ENCODE results near the gene CARF.
"Not testable (repeated sequence)": the region's sequence is repeated elsewhere in the genome, so short reads cannot be mapped to it uniquely, and the experiment has no call there.

CARF gene

DNA sequence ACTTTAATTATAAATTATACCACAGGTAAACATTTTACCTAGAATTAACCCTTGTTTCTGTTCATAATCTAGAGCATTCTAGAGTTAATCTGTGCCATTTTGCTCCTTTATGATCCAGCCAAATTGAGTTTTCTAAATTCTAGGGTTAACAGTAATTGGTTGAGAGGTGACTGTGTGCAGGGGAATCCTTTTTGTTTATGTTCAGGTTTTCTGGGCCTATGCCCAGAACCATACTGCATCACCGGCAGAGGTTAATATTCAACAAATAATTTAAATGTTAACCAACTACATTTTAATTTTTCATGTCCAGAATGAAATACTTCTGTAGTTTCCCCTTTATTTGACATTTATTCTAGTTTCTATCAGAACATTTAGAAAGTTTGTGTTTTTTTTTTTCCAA is 32.3 kb downstream of the CARF start:
- Histone ChIP-seq H3K36me3 (ENCODE audit: insufficient read depth, low read length) (no peaks in the 10 kb centered on the region), H3K27ac (ENCODE audit: low read depth, low read length) (no peak overlapping the region), H3K27me3 (ENCODE audit: control insufficient read depth in 1 of 2, insufficient read depth in 2 of 2, low read length in 2 of 2) (no peaks in the 10 kb centered on the region), H3K9me3 (ENCODE audit: low read length) (no peaks in the 10 kb centered on the region), H3K9ac (ENCODE audit: low read length) (no peak overlapping the region), H3K4me3 (ENCODE audit: low read depth in 1 of 2, low read length in 2 of 2) (no peak overlapping the region), H3K4me1 (ENCODE audit: insufficient read depth, low read length) (no peaks in the 10 kb centered on the region)

DNA sequence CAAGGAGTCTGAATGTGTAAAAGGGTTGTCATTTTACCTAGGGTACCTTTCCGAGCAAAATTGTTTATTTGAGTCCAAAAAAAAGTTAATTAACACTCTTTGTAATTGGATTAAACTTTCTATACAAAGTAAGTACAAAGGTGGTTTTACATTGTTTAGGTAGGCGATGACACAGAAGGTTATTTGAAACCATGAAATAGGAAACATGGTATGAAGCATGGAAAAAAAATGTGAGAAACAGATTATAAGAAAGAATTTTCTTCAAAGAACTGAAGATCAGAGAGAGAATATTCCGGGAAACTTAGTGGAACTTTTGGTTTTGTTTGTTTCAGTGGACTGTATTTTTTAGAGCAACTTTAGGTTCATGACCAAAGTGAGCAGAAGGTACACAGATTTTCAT is 32.7 kb downstream of the CARF start:
- Histone ChIP-seq H3K9ac (ENCODE audit: low read length) (no peak overlapping the region), H3K4me3 (ENCODE audit: low read depth in 1 of 2, low read length in 2 of 2) (no peak overlapping the region), H3K4me1 (ENCODE audit: insufficient read depth, low read length) (no peaks in the 10 kb centered on the region), H3K27me3 (ENCODE audit: control insufficient read depth in 1 of 2, insufficient read depth in 2 of 2, low read length in 2 of 2) (no peaks in the 10 kb centered on the region), H3K36me3 (ENCODE audit: insufficient read depth, low read length) (no peaks in the 10 kb centered on the region), H3K9me3 (ENCODE audit: low read length) (no peaks in the 10 kb centered on the region), H3K27ac (ENCODE audit: low read depth, low read length) (no peak overlapping the region)

GRCh38 chr2:202945497-202945896 is 33.4 kb downstream of the CARF start:
- H3K9me3 ChIP-seq (ENCODE audit: low read length): no peaks in the 10 kb centered on the region
- H3K9ac ChIP-seq (ENCODE audit: low read length): no peak overlapping the region
- no peaks in the 10 kb centered on the region for H3K4me1 ChIP-seq (ENCODE audit: insufficient read depth, low read length)
- no peaks in the 10 kb centered on the region for H3K27me3 ChIP-seq (ENCODE audit: control insufficient read depth in 1 of 2, insufficient read depth in 2 of 2, low read length in 2 of 2)
- H3K27ac ChIP-seq (ENCODE audit: low read depth, low read length): no peak overlapping the region
- H3K36me3 ChIP-seq (ENCODE audit: insufficient read depth, low read length): no peaks in the 10 kb centered on the region
- H3K4me3 ChIP-seq (ENCODE audit: low read depth in 1 of 2, low read length in 2 of 2): no peak overlapping the region

DNA sequence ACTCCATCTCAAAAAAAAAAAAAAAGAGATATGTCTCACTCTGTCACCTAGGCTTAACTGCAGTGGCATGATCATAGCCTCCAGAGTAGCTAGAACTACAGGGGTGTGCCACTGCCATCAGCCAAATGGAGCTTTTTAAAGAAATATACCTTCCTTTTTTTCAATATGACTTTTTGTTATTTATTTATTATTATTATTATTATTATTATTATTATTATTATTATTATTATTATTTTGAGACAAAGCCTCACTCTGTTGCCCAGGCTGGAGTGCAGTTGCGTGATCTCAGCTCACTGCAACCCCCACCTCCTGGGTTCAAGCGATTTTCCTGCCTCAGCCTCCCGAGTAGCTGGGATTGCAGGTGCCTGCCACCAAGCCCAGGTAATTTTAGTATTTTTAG is 37.3 kb downstream of the CARF start:
- H3K27me3 ChIP-seq (ENCODE audit: control insufficient read depth in 1 of 2, insufficient read depth in 2 of 2, low read length in 2 of 2); H3K4me3 ChIP-seq (ENCODE audit: low read depth in 1 of 2, low read length in 2 of 2); H3K9ac ChIP-seq (ENCODE audit: low read length); H3K9me3 ChIP-seq (ENCODE audit: low read length); H3K4me1 ChIP-seq (ENCODE audit: insufficient read depth, low read length); H3K36me3 ChIP-seq (ENCODE audit: insufficient read depth, low read length); H3K27ac ChIP-seq (ENCODE audit: low read depth, low read length): not testable (repeated sequence)

DNA sequence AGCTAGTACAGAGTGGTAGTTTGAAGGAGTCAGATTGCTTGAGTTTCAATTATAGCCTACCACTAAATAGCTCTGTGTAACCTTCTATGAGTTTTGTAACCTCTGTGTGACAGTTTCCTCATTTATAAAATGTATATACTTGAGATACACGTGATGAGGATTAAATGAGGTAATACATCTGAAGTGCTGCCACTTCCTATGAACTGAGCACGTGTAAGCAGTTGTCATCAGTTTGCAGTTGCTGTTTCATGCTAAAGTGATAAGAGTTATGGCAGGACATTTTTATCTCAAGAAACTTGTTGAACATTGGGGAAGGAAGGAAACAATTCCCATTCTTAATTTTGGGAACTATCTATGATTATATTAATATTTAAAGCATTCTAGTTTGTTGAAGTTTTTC is 38.5 kb downstream of the CARF start:
- no peaks in the 10 kb centered on the region for H3K36me3 ChIP-seq (ENCODE audit: insufficient read depth, low read length)
- H3K4me1 ChIP-seq (ENCODE audit: insufficient read depth, low read length): no peaks in the 10 kb centered on the region
- H3K9me3 ChIP-seq (ENCODE audit: low read length): no peaks in the 10 kb centered on the region
- no peaks in the 10 kb centered on the region for H3K27me3 ChIP-seq (ENCODE audit: control insufficient read depth in 1 of 2, insufficient read depth in 2 of 2, low read length in 2 of 2)
- no peak overlapping the region for H3K9ac ChIP-seq (ENCODE audit: low read length)
- H3K4me3 ChIP-seq (ENCODE audit: low read depth in 1 of 2, low read length in 2 of 2): no peak overlapping the region
- no peak overlapping the region for H3K27ac ChIP-seq (ENCODE audit: low read depth, low read length)

DNA sequence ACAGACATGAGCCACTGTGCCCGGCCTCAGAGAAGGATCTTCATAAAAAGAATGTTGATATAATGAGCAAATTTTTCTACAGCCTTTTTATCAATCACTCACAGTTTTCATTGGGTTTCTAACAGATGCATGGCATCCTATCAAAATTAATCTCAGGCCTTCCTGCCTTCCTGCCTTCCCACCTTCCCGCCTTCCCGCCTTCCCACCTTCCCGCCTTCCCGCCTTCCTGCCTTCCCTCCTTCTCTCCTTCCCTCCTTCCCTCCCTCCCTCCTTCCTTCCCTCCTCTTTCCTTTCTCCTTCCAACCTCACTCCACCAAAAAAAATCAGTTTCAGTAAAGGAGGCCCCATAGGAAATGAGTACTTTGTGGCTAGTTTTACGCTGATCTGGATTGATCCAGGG is 48.4 kb downstream of the CARF start:
- no peaks in the 10 kb centered on the region for H3K4me1 ChIP-seq (ENCODE audit: insufficient read depth, low read length)
- no peak overlapping the region for H3K9ac ChIP-seq (ENCODE audit: low read length)
- H3K9me3 ChIP-seq (ENCODE audit: low read length): no peaks in the 10 kb centered on the region
- no peak overlapping the region for H3K4me3 ChIP-seq (ENCODE audit: low read depth in 1 of 2, low read length in 2 of 2)
- no peaks in the 10 kb centered on the region for H3K27me3 ChIP-seq (ENCODE audit: control insufficient read depth in 1 of 2, insufficient read depth in 2 of 2, low read length in 2 of 2)
- peaks cover 7% of the 10 kb centered on the region for H3K36me3 ChIP-seq (ENCODE audit: insufficient read depth, low read length)
- H3K27ac ChIP-seq (ENCODE audit: low read depth, low read length): no peak overlapping the region

DNA sequence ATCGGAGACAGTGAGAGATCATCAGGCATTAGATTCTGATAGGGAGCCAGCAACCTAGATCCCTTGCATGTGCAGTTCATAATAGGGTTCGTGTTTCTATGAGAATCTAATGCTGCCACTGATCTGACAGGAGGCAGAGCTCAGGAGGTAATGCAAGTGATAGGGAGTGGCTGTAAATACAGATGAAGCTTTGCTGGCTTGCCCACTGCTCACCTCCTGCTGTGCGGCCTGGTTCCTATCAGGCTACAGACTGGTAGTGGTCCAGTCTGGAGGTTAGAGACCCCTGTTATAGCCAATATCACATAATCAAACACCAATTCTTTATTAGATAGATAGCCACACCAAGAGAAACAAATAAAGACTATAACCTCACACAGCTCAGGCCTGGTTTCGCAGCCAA is 51.6 kb downstream of the CARF start:
- H3K27ac ChIP-seq (ENCODE audit: low read depth, low read length): no peak overlapping the region
- no peaks in the 10 kb centered on the region for H3K4me1 ChIP-seq (ENCODE audit: insufficient read depth, low read length)
- H3K9me3 ChIP-seq (ENCODE audit: low read length): no peaks in the 10 kb centered on the region
- no peak overlapping the region for H3K4me3 ChIP-seq (ENCODE audit: low read depth in 1 of 2, low read length in 2 of 2)
- H3K9ac ChIP-seq (ENCODE audit: low read length): no peak overlapping the region
- no peaks in the 10 kb centered on the region for H3K27me3 ChIP-seq (ENCODE audit: control insufficient read depth in 1 of 2, insufficient read depth in 2 of 2, low read length in 2 of 2)
- peaks cover 10% of the 10 kb centered on the region for H3K36me3 ChIP-seq (ENCODE audit: insufficient read depth, low read length)

GRCh38 chr2:202965810-202966460 is 53.9 kb downstream of the CARF start:
- no peaks in the 10 kb centered on the region for H3K4me1 ChIP-seq (ENCODE audit: insufficient read depth, low read length)

GRCh38 chr2:202969404-202969803 is 57.3 kb downstream of the CARF start:
- H3K9me3 ChIP-seq (ENCODE audit: low read length); H3K9ac ChIP-seq (ENCODE audit: low read length); H3K4me3 ChIP-seq (ENCODE audit: low read depth in 1 of 2, low read length in 2 of 2); H3K27me3 ChIP-seq (ENCODE audit: control insufficient read depth in 1 of 2, insufficient read depth in 2 of 2, low read length in 2 of 2); H3K36me3 ChIP-seq (ENCODE audit: insufficient read depth, low read length); H3K27ac ChIP-seq (ENCODE audit: low read depth, low read length); H3K4me1 ChIP-seq (ENCODE audit: insufficient read depth, low read length): not testable (repeated sequence)

More at GRCh38 chr2:202965810-202966460, 53.9 kb downstream of the CARF start:
- Histone ChIP-seq H3K36me3 (ENCODE audit: insufficient read depth, low read length) (peaks cover 7% of the 10 kb centered on the region), H3K9me3 (ENCODE audit: low read length) (no peaks in the 10 kb centered on the region), H3K9ac (ENCODE audit: low read length) (no peak overlapping the region), H3K4me3 (ENCODE audit: low read depth in 1 of 2, low read length in 2 of 2) (no peak overlapping the region), H3K27ac (ENCODE audit: low read depth, low read length) (no peak overlapping the region), H3K27me3 (ENCODE audit: control insufficient read depth in 1 of 2, insufficient read depth in 2 of 2, low read length in 2 of 2) (no peaks in the 10 kb centered on the region)

DNA sequence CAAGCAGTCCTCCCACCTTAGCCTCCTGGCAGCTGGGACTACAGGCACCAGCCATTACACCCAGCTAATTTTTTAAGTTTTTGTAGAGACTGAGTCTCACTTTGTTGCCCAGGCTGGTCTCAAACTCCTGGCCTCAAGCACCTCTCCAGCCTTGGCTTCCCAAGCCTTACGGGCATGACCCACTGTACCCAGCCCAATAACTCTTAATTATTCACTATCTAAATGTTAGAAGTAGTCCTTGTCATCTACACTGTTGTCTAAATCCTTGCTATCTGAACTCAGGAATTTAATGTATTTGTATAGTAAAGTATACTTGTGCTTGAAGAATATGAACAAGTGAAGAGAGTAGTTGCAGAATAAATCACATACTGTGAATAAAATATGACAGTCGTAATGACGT is 64.7 kb downstream of the CARF start:
- no peaks in the 10 kb centered on the region for H3K4me1 ChIP-seq (ENCODE audit: insufficient read depth, low read length)
- H3K9me3 ChIP-seq (ENCODE audit: low read length): no peaks in the 10 kb centered on the region
- no peak overlapping the region for H3K9ac ChIP-seq (ENCODE audit: low read length)
- H3K27me3 ChIP-seq (ENCODE audit: control insufficient read depth in 1 of 2, insufficient read depth in 2 of 2, low read length in 2 of 2): no peaks in the 10 kb centered on the region
- no peaks in the 10 kb centered on the region for H3K36me3 ChIP-seq (ENCODE audit: insufficient read depth, low read length)
- no peak overlapping the region for H3K4me3 ChIP-seq (ENCODE audit: low read depth in 1 of 2, low read length in 2 of 2)
- H3K27ac ChIP-seq (ENCODE audit: low read depth, low read length): no peak overlapping the region

GRCh38 chr2:202982779-202983491 is 70.9 kb downstream of the CARF start:
- Histone ChIP-seq H3K9me3 (ENCODE audit: low read length) (no peaks in the 10 kb centered on the region), H3K4me3 (ENCODE audit: low read depth in 1 of 2, low read length in 2 of 2) (no peak overlapping the region), H3K27ac (ENCODE audit: low read depth, low read length) (no peak overlapping the region), H3K9ac (ENCODE audit: low read length) (no peak overlapping the region), H3K4me1 (ENCODE audit: insufficient read depth, low read length) (no peaks in the 10 kb centered on the region), H3K27me3 (ENCODE audit: control insufficient read depth in 1 of 2, insufficient read depth in 2 of 2, low read length in 2 of 2) (no peaks in the 10 kb centered on the region), H3K36me3 (ENCODE audit: insufficient read depth, low read length) (no peaks in the 10 kb centered on the region)

- Histone ChIP-seq H3K4me3 (ENCODE audit: low read depth in 1 of 2, low read length in 2 of 2) (no peak overlapping the region), H3K27ac (ENCODE audit: low read depth, low read length) (no peak overlapping the region), H3K4me1 (ENCODE audit: insufficient read depth, low read length) (no peaks in the 10 kb centered on the region), H3K9me3 (ENCODE audit: low read length) (no peaks in the 10 kb centered on the region), H3K9ac (ENCODE audit: low read length) (no peak overlapping the region), H3K36me3 (ENCODE audit: insufficient read depth, low read length) (no peaks in the 10 kb centered on the region), H3K27me3 (ENCODE audit: control insufficient read depth in 1 of 2, insufficient read depth in 2 of 2, low read length in 2 of 2) (no peaks in the 10 kb centered on the region)
These were observed 77.7 kb downstream of the CARF start for GRCh38 chr2:202989749-202990148.

All from muscle layer of colon (tissue), 2 donors.